OCI-LY3 (cell line): ENCODE results near the gene CTXN2.

Source experiments
- H2AFZ ChIP-seq: fragments of 200-600, 300-600 bp; shearing (Covaris generic); 2 replicates; pipeline ENCODE4 v1.6.0; 2014; ENCODE audit warnings: antibody characterized with exemption, low read depth, low read length
- H3K27ac ChIP-seq: fragments of 200-600, 300-600 bp; sonication (generic); 2 replicates; pipeline ENCODE4 v1.5.1; 2014; ENCODE audit warnings: mild to moderate bottlenecking, low read length, moderate library complexity, mixed read lengths
- H3K27me3 ChIP-seq: fragments of 200-600, 300-600 bp; sonication (generic); 2 replicates; pipeline ENCODE4 v1.6.1; 2014; ENCODE audit warnings: low read depth, low read length, mixed read lengths
- H3K36me3 ChIP-seq: fragments of 200-600, 300-600 bp; sonication (generic); replicated peaks from 2 replicates; pipeline ENCODE3; 2014; ENCODE audit warnings: low read depth, low read length, mixed read lengths
- H3K4me1 ChIP-seq: fragments of 300-600, 200-600 bp; sonication (generic); 2 replicates; pipeline ENCODE4 v1.6.1; 2014; ENCODE audit warnings: low read length, mixed read lengths
- H3K4me2 ChIP-seq: fragments of 200-600, 300-600 bp; sonication (generic); 2 replicates; pipeline ENCODE4 v1.6.1; 2014; ENCODE audit warnings: low read length, mixed read lengths
- H3K4me3 ChIP-seq: fragments of 300-600, 200-600 bp; sonication (generic); 2 replicates; pipeline ENCODE4 v1.5.1; 2014; ENCODE audit warnings: antibody characterized with exemption, mild to moderate bottlenecking, low read length, moderate library complexity
- H3K79me2 ChIP-seq: fragments of 300-600, 200-600 bp; shearing (Covaris generic); 2 replicates; pipeline ENCODE4 v1.6.1; 2014; ENCODE audit warnings: mild to moderate bottlenecking, low read length, mixed read lengths
- H3K9ac ChIP-seq: fragments of 300-600, 200-600 bp; shearing (Covaris generic); 2 replicates; pipeline ENCODE4 v1.6.0; 2014; ENCODE audit warnings: mild to moderate bottlenecking, low read length, moderate library complexity
- H3K9me3 ChIP-seq: fragments of 200-600, 300-600 bp; shearing (Covaris generic); 2 replicates; pipeline ENCODE4 v1.6.1; 2014; ENCODE audit warnings: low read length, mixed read lengths; ENCODE audit not compliant: insufficient read depth
- H4K20me1 ChIP-seq: fragments of 200-600, 300-600 bp; sonication (generic); 2 replicates; pipeline ENCODE4 v1.6.1; 2016; ENCODE audit warnings: low read length, mixed read lengths; ENCODE audit not compliant: insufficient read depth
- CTCF ChIP-seq: fragments of 200-600, 300-600 bp; sonication (generic); IDR thresholded peaks from 2 replicates; pipeline ENCODE4 v1.5.1; 2014; ENCODE audit warnings: antibody characterized with exemption, low read length, low read depth
- EZH2phosphoT487 ChIP-seq: fragments of 200-600 bp; shearing (Covaris generic); IDR thresholded peaks from 2 replicates; pipeline ENCODE4 v1.6.1; 2018; ENCODE audit warnings: antibody characterized with exemption, mixed run types, low read depth

Gene CTXN2

GRCh38 chr15:48242015-48242414, 50.5 kb downstream of the CTXN2 start:
- Histone ChIP-seq H3K27me3 (peaks cover 8% of the 10 kb centered on the region; the same call in 1 of the 2 replicates), H3K79me2 (no peaks in the 10 kb centered on the region), H3K9me3 (no peaks in the 10 kb centered on the region), H3K4me2 (no peak overlapping the region), H3K9ac (no peak overlapping the region), H3K4me3 (no peak overlapping the region), H2AFZ (no peak overlapping the region), H3K27ac (no peak overlapping the region), H4K20me1 (no peaks in the 10 kb centered on the region), H3K4me1 (no peaks in the 10 kb centered on the region), H3K36me3 (no peaks in the 10 kb centered on the region)
- TF ChIP-seq CTCF (no peak), EZH2phosphoT487 (no peak)

GRCh38 chr15:48242535-48242934, 51.1 kb downstream of the CTXN2 start:
- H4K20me1 ChIP-seq = no peaks in the 10 kb centered on the region
- H3K4me2 ChIP-seq = no peak overlapping the region
- peaks cover 8% of the 10 kb centered on the region; the same call in 1 of the 2 replicates for H3K27me3 ChIP-seq
- H3K27ac ChIP-seq = no peak overlapping the region
- no peak overlapping the region for H2AFZ ChIP-seq
- no peaks in the 10 kb centered on the region for H3K9me3 ChIP-seq
- TF ChIP-seq EZH2phosphoT487 (no peak), CTCF (no peak)
- no peak overlapping the region for H3K4me3 ChIP-seq
- no peaks in the 10 kb centered on the region for H3K79me2 ChIP-seq
- H3K36me3 ChIP-seq = no peaks in the 10 kb centered on the region
- H3K9ac ChIP-seq = no peak overlapping the region
- H3K4me1 ChIP-seq = no peaks in the 10 kb centered on the region

- H3K9ac ChIP-seq = no peak overlapping the region
- no peaks in the 10 kb centered on the region for H3K79me2 ChIP-seq
- no peak overlapping the region for H3K4me2 ChIP-seq
- H3K4me3 ChIP-seq = no peak overlapping the region
- TF ChIP-seq EZH2phosphoT487 = no peak
- no peak for TF ChIP-seq CTCF
- H3K27ac ChIP-seq = no peak overlapping the region
- H3K4me1 ChIP-seq = no peaks in the 10 kb centered on the region
- no peak overlapping the region for H2AFZ ChIP-seq
- H3K36me3 ChIP-seq = no peaks in the 10 kb centered on the region
- peaks cover 7% of the 10 kb centered on the region; the same call in 1 of the 2 replicates for H3K27me3 ChIP-seq
- H3K9me3 ChIP-seq = no peaks in the 10 kb centered on the region
- no peaks in the 10 kb centered on the region for H4K20me1 ChIP-seq
Observed at GRCh38 chr15:48244921-48245320, 53.5 kb downstream of the CTXN2 start.

GRCh38 chr15:48248414-48248813, 56.9 kb downstream of the CTXN2 start:
- peaks cover 15% of the 10 kb centered on the region; the same call in 1 of the 2 replicates for H3K27me3 ChIP-seq
- no peaks in the 10 kb centered on the region for H3K9me3 ChIP-seq
- no peak overlapping the region for H2AFZ ChIP-seq
- TF ChIP-seq EZH2phosphoT487 (no peak), CTCF (no peak)
- H3K4me2 ChIP-seq = no peak overlapping the region
- no peaks in the 10 kb centered on the region for H3K4me1 ChIP-seq
- no peak overlapping the region for H3K4me3 ChIP-seq
- no peaks in the 10 kb centered on the region for H4K20me1 ChIP-seq
- no peak overlapping the region for H3K9ac ChIP-seq
- H3K79me2 ChIP-seq = no peaks in the 10 kb centered on the region
- no peak overlapping the region for H3K27ac ChIP-seq
- H3K36me3 ChIP-seq = no peaks in the 10 kb centered on the region
